AG20443 (cell line): Measurements from ENCODE around the gene HDLBP.
"Not testable (repeated sequence)": the region's sequence is repeated elsewhere in the genome, so short reads cannot be mapped to it uniquely, and the experiment has no call there.

ENCODE experiments used
- DNase-seq: peaks from one replicate; pipeline ENCODE4 v3.0.0; 2012; ENCODE audit warnings: low spot score, mixed read lengths

Gene HDLBP

DNA sequence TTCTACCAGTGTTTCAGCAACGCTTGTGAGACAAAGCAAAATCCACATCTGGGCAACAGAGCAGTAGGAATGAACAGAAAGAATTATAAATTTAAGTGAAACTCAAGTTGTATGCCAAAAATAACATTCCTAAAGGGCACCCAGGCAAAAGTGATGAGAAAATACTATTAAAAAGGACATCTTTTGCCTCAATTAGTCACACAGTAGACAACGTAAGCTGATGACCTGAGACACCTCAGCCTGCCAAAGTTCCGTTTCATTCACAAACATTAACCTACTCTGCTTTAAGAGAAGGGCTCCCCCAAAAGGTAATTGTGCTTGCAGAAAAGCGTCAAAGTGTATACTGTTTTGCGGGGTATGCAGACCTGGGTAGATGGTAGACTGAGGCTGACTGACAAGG is 7.2 kb downstream of the HDLBP start:
- no peak for DNase-seq

DNA sequence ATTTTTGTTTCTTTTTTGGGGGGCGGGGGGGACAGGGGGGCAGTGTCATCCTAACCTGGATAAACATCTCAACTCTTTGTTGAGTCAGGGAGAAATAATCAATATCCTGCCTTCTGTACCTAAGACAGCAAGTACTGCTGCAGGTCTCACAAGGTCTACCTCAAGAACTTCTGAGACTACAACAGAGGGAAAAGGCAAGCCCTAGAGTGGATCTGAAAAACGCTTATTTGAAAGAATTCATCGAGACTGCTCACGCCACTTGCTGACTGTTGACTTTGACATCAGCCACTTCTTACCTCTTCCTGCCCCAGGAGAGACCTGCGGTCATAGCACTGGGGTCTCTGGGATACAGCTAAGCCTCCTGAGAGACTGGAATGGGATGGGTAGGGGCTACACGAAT is 8.4 kb downstream of the HDLBP start:
- DNase-seq, result no peak

DNA sequence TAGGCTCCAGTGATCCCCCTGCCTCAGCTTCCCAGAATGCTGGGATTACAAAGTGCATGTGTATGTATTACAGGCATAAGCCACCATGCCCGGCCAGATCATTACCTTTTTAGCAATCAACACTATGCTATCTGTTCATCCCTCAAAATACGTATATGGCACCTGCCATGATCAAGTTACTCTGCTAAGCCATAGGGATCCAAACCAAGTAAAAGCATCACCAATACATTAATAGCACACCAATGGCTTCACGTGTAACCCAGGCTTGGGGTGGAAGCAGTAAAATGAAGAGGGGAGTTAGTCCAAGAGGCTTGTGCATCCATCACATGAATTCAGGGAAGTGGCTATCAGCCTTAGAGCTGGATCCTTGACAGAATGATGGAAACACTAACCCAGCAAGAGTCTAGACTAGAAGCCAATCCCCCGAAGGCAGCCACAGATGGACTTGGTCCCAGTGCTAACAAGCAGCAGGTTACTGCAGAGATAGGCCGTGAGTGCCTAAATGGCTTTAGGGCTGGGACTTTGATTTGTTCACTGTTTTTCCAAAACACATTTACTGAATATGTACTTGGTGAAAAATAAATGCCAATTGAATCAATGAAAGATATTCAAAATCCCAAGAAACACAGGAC is 11.3 kb downstream of the HDLBP start:
- DNase-seq, result no peak

GRCh38 chr2:241302759-241303651 is 12.5 kb downstream of the HDLBP start:
- no peak for DNase-seq

- no peak for DNase-seq
Measured at GRCh38 chr2:241302083-241302482, 13.4 kb downstream of the HDLBP start.

- no peak for DNase-seq
Measured at GRCh38 chr2:241300000-241300399, 15.5 kb downstream of the HDLBP start.

DNA sequence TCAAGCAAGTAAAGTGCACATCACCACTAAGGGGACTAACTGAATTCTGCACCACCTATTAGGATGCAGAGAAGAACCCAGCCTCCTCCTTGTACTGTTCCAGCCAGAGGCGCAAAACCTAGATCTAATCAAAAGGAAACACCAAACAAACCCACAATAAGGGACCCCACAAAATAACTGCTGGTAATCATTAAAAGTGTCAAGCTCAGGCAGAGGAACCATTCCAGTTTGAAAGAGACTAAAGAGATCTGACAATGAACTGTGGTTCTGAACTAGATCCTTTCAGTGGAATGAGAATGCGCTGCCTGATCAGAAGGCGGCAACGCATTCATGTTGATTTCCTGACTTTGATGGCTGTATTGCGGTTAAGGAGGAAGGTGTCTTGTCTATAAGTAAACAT is 16.8 kb downstream of the HDLBP start:
- no peak for DNase-seq

GRCh38 chr2:241296767-241297166 is 18.7 kb downstream of the HDLBP start:
- DNase-seq, result no peak

GRCh38 chr2:241295326-241296095 is 20.0 kb downstream of the HDLBP start:
- DNase-seq, result no peak

GRCh38 chr2:241293378-241293797 is 22.1 kb downstream of the HDLBP start:
- not testable (repeated sequence) for DNase-seq

DNA sequence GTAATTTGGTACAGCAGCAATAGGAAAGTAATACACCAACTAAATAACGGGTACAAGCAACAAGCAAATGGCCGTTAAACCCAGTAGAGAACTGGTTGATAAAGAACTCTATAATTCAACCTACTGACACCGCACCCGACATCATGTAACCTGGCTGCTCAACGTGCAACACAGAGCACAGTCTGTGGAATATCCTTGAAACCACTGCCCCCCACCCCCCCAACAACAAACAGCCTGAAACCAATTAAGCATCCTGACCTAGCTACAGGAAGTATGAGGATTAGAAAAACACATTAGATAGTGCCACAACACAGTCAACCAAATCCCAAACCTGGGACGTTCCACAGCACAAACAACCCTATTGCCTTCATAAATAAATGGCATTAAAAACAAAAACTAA is 23.5 kb downstream of the HDLBP start:
- DNase-seq, result no peak

DNA sequence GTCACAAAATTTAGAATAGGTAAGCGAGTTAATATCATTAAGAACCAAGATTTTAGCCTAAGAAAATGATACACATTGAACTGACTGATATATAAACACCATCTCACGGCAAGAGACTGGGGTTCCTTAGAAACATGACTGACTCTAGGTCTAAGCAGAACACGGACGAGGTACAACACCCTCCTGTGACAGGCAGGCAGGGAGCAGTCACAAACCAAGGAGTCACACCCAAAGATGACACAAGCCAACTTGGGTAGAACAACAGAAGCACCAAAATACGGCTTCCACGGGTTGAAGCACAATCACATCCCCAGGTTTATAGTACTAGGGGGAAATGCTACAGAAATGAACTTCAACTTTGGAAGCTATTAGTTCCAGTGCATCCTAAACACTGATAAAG is 24.3 kb downstream of the HDLBP start:
- no peak for DNase-seq

- no peak for DNase-seq
Measured at GRCh38 chr2:241289597-241289996, 25.9 kb downstream of the HDLBP start.

GRCh38 chr2:241289053-241289452 is 26.4 kb downstream of the HDLBP start:
- no peak for DNase-seq

DNA sequence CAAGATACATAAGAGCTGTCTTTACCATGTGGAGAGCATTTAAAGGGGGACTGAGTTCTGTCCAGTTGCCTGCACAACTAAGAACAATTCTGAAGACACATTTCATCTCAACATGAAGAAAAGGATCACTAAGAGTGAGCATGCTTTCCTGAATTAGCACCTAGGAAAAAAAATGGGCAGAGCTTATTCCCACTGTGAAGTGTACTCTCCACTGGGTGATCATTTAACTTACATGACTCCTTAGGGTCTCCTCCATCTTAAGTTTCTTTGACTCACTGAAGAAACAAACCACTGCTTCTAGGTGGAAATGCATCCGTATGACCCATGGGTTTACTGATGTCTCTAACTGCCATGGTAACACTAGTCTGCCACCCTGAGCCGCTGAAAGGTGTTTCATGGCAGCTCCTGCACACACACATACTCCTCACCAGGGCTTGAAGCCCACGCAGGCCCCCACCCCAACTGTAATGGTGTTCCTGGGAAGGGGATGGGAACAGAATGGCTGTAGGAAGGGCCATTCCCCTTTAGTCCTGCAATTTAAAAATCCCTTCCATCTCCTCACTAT is 27.1 kb downstream of the HDLBP start:
- no peak for DNase-seq

GRCh38 chr2:241286348-241287090 is 29.0 kb downstream of the HDLBP start:
- no peak for DNase-seq

GRCh38 chr2:241285596-241285995 is 29.9 kb downstream of the HDLBP start:
- no peak for DNase-seq

GRCh38 chr2:241282555-241282954 is 32.9 kb downstream of the HDLBP start:
- DNase-seq, result no peak

DNA sequence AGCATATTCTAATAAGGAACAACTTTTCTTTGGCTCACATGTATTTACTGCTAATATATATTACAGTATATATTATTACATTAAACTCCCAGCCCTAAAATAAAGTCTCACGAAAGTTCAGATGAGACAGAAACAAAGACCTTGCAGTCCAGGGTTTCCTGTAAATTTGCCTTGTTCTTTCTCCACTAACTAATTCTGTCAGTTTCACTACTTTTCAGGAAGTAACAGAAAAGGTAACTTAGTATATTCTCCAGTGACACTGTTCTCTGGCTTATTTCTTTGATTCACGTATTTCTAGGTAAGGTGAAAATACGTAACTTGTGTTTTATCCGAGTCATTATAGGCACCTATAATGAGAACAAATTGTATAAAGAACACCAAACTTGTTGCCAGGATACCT is 35.2 kb downstream of the HDLBP start:
- DNase-seq, result no peak

GRCh38 chr2:241279828-241280227 is 35.6 kb downstream of the HDLBP start:
- DNase-seq, result no peak

- no peak for DNase-seq
Measured at GRCh38 chr2:241279413-241279812, 36.1 kb downstream of the HDLBP start.

DNA sequence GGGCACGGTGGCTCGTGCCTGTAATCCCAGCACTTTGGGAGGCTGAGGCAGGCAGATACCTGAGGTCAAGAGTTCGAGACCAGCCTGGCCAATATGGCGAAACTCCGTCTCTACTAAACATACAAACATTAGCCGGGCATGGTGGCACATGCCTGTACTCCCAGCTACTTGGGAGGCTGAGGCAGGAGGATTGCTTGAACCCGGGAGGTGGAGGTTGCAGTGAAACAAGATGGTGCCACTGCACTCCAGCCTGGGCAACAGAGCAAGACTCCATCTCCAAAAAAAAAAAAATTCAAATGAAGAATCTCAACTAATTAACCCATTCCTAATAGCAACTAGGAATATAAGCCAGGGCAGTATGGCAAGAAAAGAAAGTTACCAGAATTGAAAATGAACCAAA is 37.2 kb downstream of the HDLBP start:
- DNase-seq, result not testable (repeated sequence)
